ENCODE results near the gene BCL2.

Gene BCL2

DNA sequence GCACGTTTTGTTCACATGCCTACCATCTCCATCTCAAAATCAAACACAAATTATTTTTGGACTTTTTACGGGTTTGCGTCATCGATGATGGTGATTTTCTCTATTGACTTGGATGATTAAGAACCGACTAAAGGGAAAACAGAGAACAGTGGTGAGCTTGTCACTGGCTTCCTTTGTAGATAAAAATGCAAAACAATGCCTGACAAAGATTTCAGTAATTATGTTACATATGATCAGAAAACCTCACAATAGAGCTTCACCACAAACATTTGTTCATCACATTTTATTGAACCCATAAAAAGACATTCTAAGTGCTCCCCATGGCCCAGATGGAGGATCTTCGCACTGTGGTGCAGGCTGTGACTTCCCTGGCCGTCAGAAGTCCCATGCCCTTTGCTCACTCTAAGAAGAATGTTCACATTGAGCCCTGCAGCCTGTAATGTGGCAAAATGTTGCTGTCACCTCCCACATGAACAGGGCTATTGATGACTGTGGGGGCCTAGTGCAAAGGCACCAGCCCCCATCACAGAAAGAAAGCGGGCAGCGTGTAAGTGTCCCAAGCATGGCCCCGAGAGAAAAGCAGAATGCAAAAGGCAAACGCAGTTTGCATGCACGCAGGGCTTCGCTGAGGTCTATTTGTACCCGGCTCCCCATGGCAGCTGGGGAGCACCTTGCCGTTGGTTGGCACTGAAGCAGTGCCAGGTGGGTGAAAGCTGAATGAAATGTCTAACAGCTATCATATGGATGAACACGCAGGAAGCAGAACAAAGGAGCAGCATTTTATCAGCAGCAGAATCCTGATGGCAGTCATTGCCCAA, 60.6 kb downstream of the BCL2 start:
- peaks cover 71% of the 10 kb centered on the region for H3K4me1 ChIP-seq (ENCODE audit: low read depth, poor library complexity, severe bottlenecking)
- no peak overlapping the region for H2AFZ ChIP-seq (ENCODE audit: low read depth)
- TF ChIP-seq CTCF (conservative IDR thresholded peaks at IDR 0.05; ENCODE audit: low read depth, low read length), result no peak
- H3K4me2 ChIP-seq, result no peak overlapping the region
- peaks cover 30% of the 10 kb centered on the region for H3K79me2 ChIP-seq (ENCODE audit: insufficient read depth, low read depth)
- H3K27me3 ChIP-seq (ENCODE audit: insufficient read depth, low read depth), result no peaks in the 10 kb centered on the region
- H3K4me3 ChIP-seq (IDR thresholded peaks at IDR 0.05; ENCODE audit: insufficient read depth, low read depth, low read length), result no peak overlapping the region
- H3K9ac ChIP-seq, result no peak overlapping the region
- no peak overlapping the region for H3K27ac ChIP-seq
- H3K36me3 ChIP-seq (ENCODE audit: insufficient read depth), result no peaks in the 10 kb centered on the region
- no peaks in the 10 kb centered on the region for H4K20me1 ChIP-seq (ENCODE audit: insufficient read depth)

- no peak overlapping the region for H3K4me3 ChIP-seq (IDR thresholded peaks at IDR 0.05; ENCODE audit: insufficient read depth, low read depth, low read length)
- H3K9ac ChIP-seq, result no peak overlapping the region
- H3K27me3 ChIP-seq (ENCODE audit: insufficient read depth, low read depth), result no peaks in the 10 kb centered on the region
- H3K79me2 ChIP-seq (ENCODE audit: insufficient read depth, low read depth), result peaks cover 19% of the 10 kb centered on the region
- no peaks in the 10 kb centered on the region for H4K20me1 ChIP-seq (ENCODE audit: insufficient read depth)
- no peak overlapping the region for H2AFZ ChIP-seq (ENCODE audit: low read depth)
- TF ChIP-seq CTCF (conservative IDR thresholded peaks at IDR 0.05; ENCODE audit: low read depth, low read length), result no peak
- H3K27ac ChIP-seq, result no peak overlapping the region
- no peaks in the 10 kb centered on the region for H3K36me3 ChIP-seq (ENCODE audit: insufficient read depth)
- H3K4me1 ChIP-seq (ENCODE audit: low read depth, poor library complexity, severe bottlenecking), result peaks cover 65% of the 10 kb centered on the region
- H3K4me2 ChIP-seq, result no peak overlapping the region
Observed at GRCh38 chr18:63257453-63257852, 62.1 kb downstream of the BCL2 start.

DNA sequence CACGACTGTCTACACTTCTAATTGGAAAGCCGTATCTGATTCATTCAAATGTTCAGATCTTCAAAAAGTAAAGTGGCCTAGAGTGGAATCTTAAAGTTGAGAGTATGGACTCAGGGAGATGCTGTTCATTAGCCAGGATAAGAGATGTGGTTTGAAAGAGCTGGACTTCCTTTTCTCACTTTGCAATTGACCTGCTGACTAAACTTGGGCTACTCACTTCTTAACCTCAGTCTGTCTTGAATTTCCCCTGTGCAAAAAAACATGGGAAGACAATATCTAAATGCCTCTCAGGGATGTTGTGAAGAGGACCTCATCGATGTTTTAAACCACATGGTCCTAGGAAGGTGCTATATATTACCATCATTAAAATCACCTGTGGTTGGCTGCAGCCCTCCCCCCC, 64.1 kb downstream of the BCL2 start:
- peaks cover 83% of the 10 kb centered on the region for H3K4me1 ChIP-seq (ENCODE audit: low read depth, poor library complexity, severe bottlenecking)
- no peak overlapping the region for H2AFZ ChIP-seq (ENCODE audit: low read depth)
- no peaks in the 10 kb centered on the region for H3K36me3 ChIP-seq (ENCODE audit: insufficient read depth)
- H3K27me3 ChIP-seq (ENCODE audit: insufficient read depth, low read depth), result no peaks in the 10 kb centered on the region
- H3K27ac ChIP-seq, result peak overlapping the region; percentile 92
- H3K4me2 ChIP-seq, result peak overlapping the region; percentile 65
- no peak overlapping the region for H3K9ac ChIP-seq
- H3K79me2 ChIP-seq (ENCODE audit: insufficient read depth, low read depth), result peaks cover 10% of the 10 kb centered on the region; the same call in 1 of the 2 replicates
- no peak for TF ChIP-seq CTCF (conservative IDR thresholded peaks at IDR 0.05; ENCODE audit: low read depth, low read length)
- H3K4me3 ChIP-seq (IDR thresholded peaks at IDR 0.05; ENCODE audit: insufficient read depth, low read depth, low read length), result no peak overlapping the region
- H4K20me1 ChIP-seq (ENCODE audit: insufficient read depth), result no peaks in the 10 kb centered on the region

- Histone ChIP-seq H3K27me3 (ENCODE audit: insufficient read depth, low read depth) (no peaks in the 10 kb centered on the region), H3K36me3 (ENCODE audit: insufficient read depth) (no peaks in the 10 kb centered on the region), H3K4me1 (ENCODE audit: low read depth, poor library complexity, severe bottlenecking) (peaks cover 83% of the 10 kb centered on the region), H3K79me2 (ENCODE audit: insufficient read depth, low read depth) (peaks cover 5% of the 10 kb centered on the region; the same call in 1 of the 2 replicates), H3K27ac (peak overlapping the region; percentile 92), H3K4me3 (IDR thresholded peaks at IDR 0.05; ENCODE audit: insufficient read depth, low read depth, low read length) (no peak overlapping the region), H3K4me2 (peak overlapping the region; percentile 65), H3K9ac (peak overlapping the region; percentile 71; the same call in 1 of the 2 replicates), H4K20me1 (ENCODE audit: insufficient read depth) (no peaks in the 10 kb centered on the region), H2AFZ (ENCODE audit: low read depth) (no peak overlapping the region)
- no peak for TF ChIP-seq CTCF (conservative IDR thresholded peaks at IDR 0.05; ENCODE audit: low read depth, low read length)
Observed at GRCh38 chr18:63254716-63255399, 64.7 kb downstream of the BCL2 start.

All from KMS-11 (cell line).